ENCODE results near the gene UBC.

Gene UBC

GRCh38 chr12:124914392-124915238 is at the start of gene UBC:
Gene UBC, minus strand, starts transcription at chr12:124914650. Its CDS starts 879 bp downstream, at chr12:124913771.
- in situ Hi-C loops (cut with MboI; ENCODE audit: low sequenced_read_pairs) = no loop called here

DNA sequence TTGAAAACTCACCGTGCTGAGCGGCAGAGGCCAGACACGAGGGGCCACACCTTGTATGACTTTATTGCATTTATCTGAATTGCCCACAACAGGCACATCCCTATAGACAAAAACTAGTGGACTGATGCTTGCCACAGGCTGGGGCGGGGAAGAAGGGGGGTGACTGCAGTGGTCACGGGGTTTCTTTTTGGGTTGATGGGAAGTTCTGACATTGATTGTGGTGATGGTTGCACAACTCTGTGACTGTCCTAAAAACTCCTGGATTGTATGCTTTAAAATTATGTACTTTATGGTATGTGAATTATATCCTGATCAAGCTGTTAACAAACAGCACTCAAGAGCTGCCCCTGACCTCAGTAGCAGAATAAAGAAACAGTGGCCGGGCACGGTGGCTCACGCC is 48.8 kb upstream of the UBC start:
- in situ Hi-C loops (cut with MboI; ENCODE audit: low sequenced_read_pairs) = no loop called here

DNA sequence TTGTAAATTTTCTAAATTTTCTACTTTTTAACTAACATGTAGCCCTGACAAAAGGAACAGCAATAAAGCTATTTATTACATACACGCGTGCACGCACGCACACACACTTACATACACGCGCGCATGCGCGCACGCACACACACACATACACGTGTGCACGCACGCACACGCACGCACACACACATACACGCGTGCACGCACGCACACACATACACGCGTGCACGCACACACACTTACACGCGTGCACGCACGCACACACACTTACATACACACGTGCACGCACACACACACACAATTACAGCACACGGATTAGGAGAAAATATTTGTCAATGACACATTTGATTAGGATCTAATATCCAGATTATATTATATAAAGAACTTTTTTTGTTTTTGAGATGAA is 46.6 kb upstream of the UBC start:
- in situ Hi-C loops (cut with MboI; ENCODE audit: low sequenced_read_pairs) = no loop called here

DNA sequence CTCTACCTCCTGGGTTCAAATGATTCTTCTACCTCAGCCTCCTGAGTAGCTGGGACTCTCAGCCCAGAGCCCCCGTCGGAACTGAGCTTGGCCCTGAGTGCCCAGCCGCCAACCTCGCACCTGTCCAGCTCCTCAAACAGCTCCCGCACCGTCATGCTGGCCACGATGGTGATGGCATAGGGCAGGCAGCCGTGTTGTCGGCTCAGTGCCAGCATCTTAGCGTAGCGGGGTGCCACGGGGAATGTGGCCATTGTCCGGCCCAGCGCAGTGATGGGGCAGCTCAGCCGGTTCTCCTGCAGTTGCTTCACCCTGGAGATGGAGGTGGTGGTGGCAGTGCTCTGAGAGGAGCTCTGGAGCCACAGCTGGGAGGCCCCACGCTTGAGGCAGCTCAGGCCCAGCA is 42.1 kb upstream of the UBC start:
- in situ Hi-C loops (cut with MboI; ENCODE audit: low sequenced_read_pairs) = no loop called here

DNA sequence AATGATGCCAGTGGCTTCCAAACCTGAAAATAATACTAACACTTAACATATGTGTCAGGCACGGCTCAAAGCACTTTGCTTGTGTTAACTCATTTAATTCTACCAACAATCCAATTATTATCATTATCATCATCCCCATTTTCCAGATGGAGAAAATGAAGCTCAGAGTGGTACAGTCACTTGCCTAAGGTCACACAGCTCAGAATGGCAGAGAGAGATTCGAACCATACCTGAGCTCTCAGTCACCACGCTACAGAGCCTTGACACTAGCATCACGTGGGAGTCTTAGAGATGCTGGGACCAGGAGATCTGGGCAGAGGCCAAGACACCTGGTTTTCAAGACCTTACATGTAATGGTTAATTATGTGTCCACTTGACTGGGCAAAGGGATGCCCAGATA is 40.3 kb upstream of the UBC start:
- in situ Hi-C loops (cut with MboI; ENCODE audit: low sequenced_read_pairs) = no loop called here

GRCh38 chr12:124953689-124954405 is 39.4 kb upstream of the UBC start:
- in situ Hi-C loops (cut with MboI; ENCODE audit: low sequenced_read_pairs) = no loop called here

DNA sequence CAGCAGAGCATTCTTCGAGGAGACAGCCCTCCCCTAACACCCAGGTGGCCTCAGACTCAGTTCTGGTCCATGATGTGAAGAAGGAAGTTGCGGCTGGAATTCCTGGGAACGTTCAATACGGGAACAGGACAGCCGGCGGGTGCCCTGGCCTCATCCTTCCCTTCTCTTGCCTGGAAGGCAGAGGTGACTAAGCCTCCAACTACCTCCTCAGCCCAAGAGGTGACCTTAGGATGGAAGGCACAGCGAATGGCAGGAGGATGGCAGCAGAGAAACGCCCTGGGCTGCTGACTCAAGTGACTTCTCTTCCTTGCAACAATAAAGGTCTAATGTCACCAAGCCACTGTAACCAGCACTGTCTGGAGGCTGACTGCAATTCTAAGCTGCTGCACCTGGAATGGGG is 38.4 kb upstream of the UBC start:
- in situ Hi-C loops (cut with MboI; ENCODE audit: low sequenced_read_pairs) = no loop called here

GRCh38 chr12:124952295-124952694 is 37.8 kb upstream of the UBC start:
- in situ Hi-C loops (cut with MboI; ENCODE audit: low sequenced_read_pairs) = no loop called here

DNA sequence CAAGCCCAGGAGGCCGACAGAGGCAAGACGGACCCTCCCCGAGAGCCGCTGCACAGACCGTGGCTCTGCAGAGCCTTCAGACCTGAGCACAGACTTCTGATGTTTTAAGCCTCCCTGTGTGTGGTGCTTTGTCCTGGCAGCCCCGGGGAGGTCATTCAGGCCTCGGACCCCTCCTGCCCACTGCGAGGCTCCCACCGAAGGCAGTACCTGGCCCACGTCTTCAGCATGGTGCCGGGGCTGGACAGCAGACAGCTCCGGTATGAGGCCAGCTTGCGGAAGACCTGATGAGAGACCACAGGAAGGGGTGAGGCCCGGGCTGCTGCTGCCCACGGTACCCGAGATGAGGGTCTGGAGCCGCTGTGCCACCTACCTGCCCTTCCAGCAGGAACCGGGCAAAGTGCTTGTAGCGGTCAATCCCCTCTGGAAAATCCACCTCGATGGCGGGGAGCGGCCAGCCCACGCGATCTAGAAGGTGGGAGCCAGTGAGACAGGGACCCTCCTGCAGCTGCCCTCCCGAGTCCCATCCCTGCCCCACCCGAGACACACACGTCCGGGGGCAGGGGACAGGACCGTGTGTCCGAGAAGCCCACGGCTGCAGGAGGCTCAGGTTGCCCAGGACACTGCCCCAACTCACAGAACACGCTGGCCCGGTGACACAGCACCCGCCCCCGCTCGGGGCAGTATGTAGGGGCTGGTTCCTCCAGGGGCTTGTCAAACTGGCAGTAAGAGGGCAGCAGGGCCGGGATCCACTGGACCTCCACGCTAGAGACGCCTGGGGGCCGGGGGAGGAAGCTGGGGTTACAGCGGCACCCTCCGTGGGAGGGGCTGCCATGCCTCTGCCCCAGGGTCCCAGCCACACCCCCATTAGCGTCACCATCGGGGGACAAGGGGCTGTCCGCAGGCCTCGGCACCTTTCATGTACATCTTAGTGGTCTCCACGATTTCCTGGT is 35.6 kb upstream of the UBC start:
- in situ Hi-C loops (cut with MboI; ENCODE audit: low sequenced_read_pairs) = no loop called here

- in situ Hi-C loops (cut with MboI; ENCODE audit: low sequenced_read_pairs) = no loop called here
Measured at GRCh38 chr12:124949066-124949465, 34.6 kb upstream of the UBC start.

DNA sequence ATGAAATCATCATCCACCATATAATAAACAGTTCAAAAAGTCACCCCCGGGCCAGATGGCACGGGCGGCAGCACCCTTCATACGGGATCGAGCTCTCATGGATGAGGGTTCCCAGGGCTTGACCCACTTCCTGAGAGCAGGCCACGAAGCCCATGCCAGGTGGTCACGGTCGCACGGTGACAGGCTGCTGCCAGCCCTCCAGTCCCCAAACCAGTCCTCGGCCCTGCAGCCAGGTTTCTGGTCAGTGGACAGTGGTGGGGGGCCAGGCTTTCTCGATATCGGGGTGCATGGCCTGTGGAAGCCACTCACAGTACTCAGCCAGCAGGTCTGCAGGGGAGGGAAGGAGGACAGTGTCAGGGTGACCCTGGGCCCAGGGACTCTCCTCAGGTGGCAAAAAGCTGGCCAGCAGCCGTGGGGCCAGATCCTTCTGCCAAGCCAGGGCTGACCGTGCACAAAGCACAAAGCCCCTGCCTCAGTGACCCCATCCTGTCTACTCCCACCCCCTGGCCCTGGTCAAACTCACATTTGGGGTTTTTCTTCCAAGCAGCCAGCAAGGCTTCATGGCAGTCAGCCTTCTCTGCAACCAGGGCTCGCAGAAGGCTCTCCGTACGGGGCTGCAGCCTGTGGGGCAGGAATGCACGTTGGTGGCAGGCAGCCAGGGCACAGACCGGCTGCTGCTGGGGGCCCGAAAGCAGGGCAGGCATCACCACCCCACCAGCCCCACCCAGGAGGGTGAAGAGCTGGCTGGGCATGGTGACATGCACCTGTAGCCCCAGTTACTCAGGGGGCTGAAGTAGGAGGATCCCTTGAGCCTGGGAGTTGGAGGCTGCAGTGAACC is 33.3 kb upstream of the UBC start:
- in situ Hi-C loops (cut with MboI; ENCODE audit: low sequenced_read_pairs) = no loop called here

DNA sequence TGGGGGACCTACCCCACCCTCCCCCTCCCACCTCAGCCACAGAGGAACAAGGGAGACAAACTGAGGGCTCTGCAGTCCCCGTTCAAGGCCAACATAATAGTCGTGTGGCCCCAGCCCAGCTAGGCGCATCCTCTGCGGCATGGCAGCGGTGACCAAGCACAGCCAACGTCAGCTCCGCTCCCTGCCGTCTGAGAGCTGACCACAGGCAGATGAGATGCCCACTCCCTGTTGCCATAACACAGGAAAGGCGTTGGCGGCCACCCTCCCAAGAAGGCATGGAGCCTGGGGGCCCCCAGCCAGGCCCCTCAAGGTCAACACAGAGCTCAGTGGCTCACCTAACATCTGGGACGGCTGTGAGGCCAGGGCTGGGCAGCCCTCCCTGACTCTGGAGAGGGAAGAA is 32.6 kb upstream of the UBC start:
- in situ Hi-C loops (cut with MboI; ENCODE audit: low sequenced_read_pairs) = no loop called here

GRCh38 chr12:124946447-124946793 is 32.0 kb upstream of the UBC start:
- in situ Hi-C loops (cut with MboI; ENCODE audit: low sequenced_read_pairs) = no loop called here

GRCh38 chr12:124941170-124941527 is 26.7 kb upstream of the UBC start:
- in situ Hi-C loops (cut with MboI; ENCODE audit: low sequenced_read_pairs) = no loop called here

DNA sequence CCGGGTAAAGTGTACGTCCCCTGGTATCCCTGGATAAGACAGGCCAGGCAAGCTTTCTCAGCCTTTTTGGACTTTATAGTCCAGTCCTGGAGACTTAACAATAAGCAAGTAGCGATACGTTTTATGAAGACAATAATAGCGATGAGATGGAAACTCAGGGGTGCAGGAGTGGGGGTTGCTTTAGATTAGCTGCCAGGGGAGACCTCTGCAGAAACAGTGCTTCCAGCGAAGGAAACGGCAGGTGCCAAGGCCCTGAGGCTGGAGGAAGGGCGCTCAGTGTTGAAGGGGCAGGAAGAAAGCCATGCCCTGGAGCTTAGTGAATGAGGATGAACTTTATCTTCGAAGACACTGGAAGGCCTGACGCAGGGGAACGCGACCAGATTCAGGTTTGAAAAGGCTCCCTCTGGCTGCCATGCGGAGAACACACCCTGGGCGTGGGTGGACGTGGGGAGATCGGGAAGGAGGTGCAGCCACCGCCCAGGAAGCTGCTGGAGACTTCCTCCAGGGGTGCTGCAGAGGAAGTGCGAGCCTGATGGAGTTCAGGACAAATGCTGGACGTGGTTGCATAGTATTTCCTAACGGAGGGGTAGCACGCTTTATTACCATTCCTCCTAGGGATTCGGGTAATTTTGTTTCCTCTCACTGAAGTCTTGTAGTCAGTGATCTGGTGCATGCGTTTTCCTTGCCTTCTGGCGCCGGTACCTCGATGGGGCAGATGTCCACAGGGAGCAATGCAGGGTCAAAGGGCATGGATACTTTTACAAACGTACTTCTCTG is 26.1 kb upstream of the UBC start:
- in situ Hi-C loops (cut with MboI; ENCODE audit: low sequenced_read_pairs) = no loop called here

GRCh38 chr12:124940143-124940392 is 25.6 kb upstream of the UBC start:
- in situ Hi-C loops (cut with MboI; ENCODE audit: low sequenced_read_pairs) = no loop called here

GRCh38 chr12:124939421-124940142 is 25.1 kb upstream of the UBC start:
- in situ Hi-C loops (cut with MboI; ENCODE audit: low sequenced_read_pairs) = no loop called here

GRCh38 chr12:124939079-124939420 is 24.6 kb upstream of the UBC start:
- in situ Hi-C loops (cut with MboI; ENCODE audit: low sequenced_read_pairs) = no loop called here

DNA sequence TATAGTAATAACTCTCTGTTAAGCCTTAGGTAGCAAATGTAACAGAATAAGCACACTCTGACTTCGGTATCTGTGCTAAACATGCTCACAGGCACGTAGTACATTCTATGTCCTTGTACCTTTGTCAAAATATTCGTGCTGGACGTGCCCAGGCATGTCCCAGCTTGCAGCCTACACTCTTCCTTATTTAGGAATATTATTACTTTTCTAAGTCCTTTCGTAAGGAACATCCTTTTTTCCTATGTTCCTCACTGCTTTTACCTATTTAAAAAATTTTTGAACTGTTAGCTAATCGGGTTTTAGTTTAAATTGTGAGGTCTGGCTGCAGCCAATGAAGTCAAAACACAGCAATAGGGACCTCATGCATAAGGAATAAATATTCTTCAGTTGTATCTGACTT is 24.1 kb upstream of the UBC start:
- in situ Hi-C loops (cut with MboI; ENCODE audit: low sequenced_read_pairs) = no loop called here

DNA sequence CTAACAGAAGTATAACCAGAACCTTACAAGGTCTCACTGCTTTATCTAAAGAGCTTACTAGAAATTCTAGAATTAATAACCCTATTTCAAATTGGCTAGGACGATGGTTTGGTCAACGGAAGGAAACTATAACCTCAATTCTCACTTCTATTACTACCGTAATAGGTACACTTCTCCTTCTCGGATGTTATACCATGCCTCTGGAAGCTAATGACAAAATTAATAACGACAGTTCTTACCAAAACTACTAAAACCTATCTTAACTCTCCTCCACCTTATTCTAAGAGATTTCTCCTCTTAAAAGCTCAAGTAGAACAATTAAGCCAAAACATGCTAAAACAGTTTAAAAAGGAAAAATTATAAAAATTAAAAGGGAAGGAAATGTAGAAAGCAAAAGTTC is 23.7 kb upstream of the UBC start:
- in situ Hi-C loops (cut with MboI; ENCODE audit: low sequenced_read_pairs) = no loop called here
